ENCODE data around the gene RBM47.
"Not testable (repeated sequence)": the region's sequence is repeated elsewhere in the genome, so short reads cannot be mapped to it uniquely, and the experiment has no call there.

RBM47 gene

GRCh38 chr4:40407468-40407867 is 222.2 kb downstream of the RBM47 start:
- not testable (repeated sequence) for H3K27me3 ChIP-seq (ENCODE audit: control insufficient read depth, insufficient read depth, low read length); H3K36me3 ChIP-seq (ENCODE audit: control insufficient read depth, low read depth, low read length); H3K27ac ChIP-seq (ENCODE audit: low read length); H3K9me3 ChIP-seq (ENCODE audit: control insufficient read depth, low read depth, low read length); H3K4me3 ChIP-seq (ENCODE audit: low read length); H3K4me1 ChIP-seq (ENCODE audit: control insufficient read depth, low read depth, low read length); H3K9ac ChIP-seq (ENCODE audit: low read length)

- Histone ChIP-seq H3K27me3 (ENCODE audit: control insufficient read depth, insufficient read depth, low read length) (no peaks in the 10 kb centered on the region), H3K36me3 (ENCODE audit: control insufficient read depth, low read depth, low read length) (no peaks in the 10 kb centered on the region), H3K4me1 (ENCODE audit: control insufficient read depth, low read depth, low read length) (no peaks in the 10 kb centered on the region), H3K4me3 (ENCODE audit: low read length) (no peak overlapping the region), H3K9me3 (ENCODE audit: control insufficient read depth, low read depth, low read length) (peaks cover 3% of the 10 kb centered on the region), H3K9ac (ENCODE audit: low read length) (no peak overlapping the region), H3K27ac (ENCODE audit: low read length) (no peak overlapping the region)
Measured at GRCh38 chr4:40406340-40406739, 223.3 kb downstream of the RBM47 start.

GRCh38 chr4:40405193-40405592 is 224.5 kb downstream of the RBM47 start:
- H3K9ac ChIP-seq (ENCODE audit: low read length), result no peak overlapping the region
- H3K4me3 ChIP-seq (ENCODE audit: low read length), result no peak overlapping the region
- no peaks in the 10 kb centered on the region for H3K27me3 ChIP-seq (ENCODE audit: control insufficient read depth, insufficient read depth, low read length)
- no peaks in the 10 kb centered on the region for H3K4me1 ChIP-seq (ENCODE audit: control insufficient read depth, low read depth, low read length)
- peaks cover 3% of the 10 kb centered on the region for H3K9me3 ChIP-seq (ENCODE audit: control insufficient read depth, low read depth, low read length)
- H3K27ac ChIP-seq (ENCODE audit: low read length), result no peak overlapping the region
- H3K36me3 ChIP-seq (ENCODE audit: control insufficient read depth, low read depth, low read length), result no peaks in the 10 kb centered on the region

- Histone ChIP-seq H3K4me3 (ENCODE audit: low read length) (no peak overlapping the region), H3K36me3 (ENCODE audit: control insufficient read depth, low read depth, low read length) (no peaks in the 10 kb centered on the region), H3K27ac (ENCODE audit: low read length) (no peak overlapping the region), H3K9ac (ENCODE audit: low read length) (no peak overlapping the region), H3K9me3 (ENCODE audit: control insufficient read depth, low read depth, low read length) (peaks cover 3% of the 10 kb centered on the region), H3K27me3 (ENCODE audit: control insufficient read depth, insufficient read depth, low read length) (no peaks in the 10 kb centered on the region), H3K4me1 (ENCODE audit: control insufficient read depth, low read depth, low read length) (no peaks in the 10 kb centered on the region)
Measured at GRCh38 chr4:40403081-40403480, 226.6 kb downstream of the RBM47 start.

GRCh38 chr4:40402556-40402955 is 227.1 kb downstream of the RBM47 start:
- H3K27ac ChIP-seq (ENCODE audit: low read length), result no peak overlapping the region
- H3K36me3 ChIP-seq (ENCODE audit: control insufficient read depth, low read depth, low read length), result no peaks in the 10 kb centered on the region
- H3K9me3 ChIP-seq (ENCODE audit: control insufficient read depth, low read depth, low read length), result peaks cover 3% of the 10 kb centered on the region
- no peaks in the 10 kb centered on the region for H3K4me1 ChIP-seq (ENCODE audit: control insufficient read depth, low read depth, low read length)
- no peaks in the 10 kb centered on the region for H3K27me3 ChIP-seq (ENCODE audit: control insufficient read depth, insufficient read depth, low read length)
- no peak overlapping the region for H3K9ac ChIP-seq (ENCODE audit: low read length)
- no peak overlapping the region for H3K4me3 ChIP-seq (ENCODE audit: low read length)

GRCh38 chr4:40401631-40402030 is 228.0 kb downstream of the RBM47 start:
- H3K4me3 ChIP-seq (ENCODE audit: low read length), result no peak overlapping the region
- H3K9ac ChIP-seq (ENCODE audit: low read length), result no peak overlapping the region
- H3K27ac ChIP-seq (ENCODE audit: low read length), result no peak overlapping the region
- no peaks in the 10 kb centered on the region for H3K4me1 ChIP-seq (ENCODE audit: control insufficient read depth, low read depth, low read length)
- no peaks in the 10 kb centered on the region for H3K27me3 ChIP-seq (ENCODE audit: control insufficient read depth, insufficient read depth, low read length)
- no peaks in the 10 kb centered on the region for H3K36me3 ChIP-seq (ENCODE audit: control insufficient read depth, low read depth, low read length)
- H3K9me3 ChIP-seq (ENCODE audit: control insufficient read depth, low read depth, low read length), result no peaks in the 10 kb centered on the region

- no peaks in the 10 kb centered on the region for H3K27me3 ChIP-seq (ENCODE audit: control insufficient read depth, insufficient read depth, low read length)
- no peak overlapping the region for H3K4me3 ChIP-seq (ENCODE audit: low read length)
- H3K9me3 ChIP-seq (ENCODE audit: control insufficient read depth, low read depth, low read length), result no peaks in the 10 kb centered on the region
Measured at GRCh38 chr4:40401096-40401495, 228.6 kb downstream of the RBM47 start.

GRCh38 chr4:40399578-40399977 is 230.1 kb downstream of the RBM47 start:
- Histone ChIP-seq H3K27me3 (ENCODE audit: control insufficient read depth, insufficient read depth, low read length) (no peaks in the 10 kb centered on the region), H3K27ac (ENCODE audit: low read length) (no peak overlapping the region), H3K4me3 (ENCODE audit: low read length) (no peak overlapping the region), H3K4me1 (ENCODE audit: control insufficient read depth, low read depth, low read length) (peaks cover 10% of the 10 kb centered on the region), H3K9me3 (ENCODE audit: control insufficient read depth, low read depth, low read length) (no peaks in the 10 kb centered on the region), H3K9ac (ENCODE audit: low read length) (no peak overlapping the region), H3K36me3 (ENCODE audit: control insufficient read depth, low read depth, low read length) (no peaks in the 10 kb centered on the region)

More at GRCh38 chr4:40401096-40401495, 228.6 kb downstream of the RBM47 start:
- no peak overlapping the region for H3K9ac ChIP-seq (ENCODE audit: low read length)
- no peak overlapping the region for H3K27ac ChIP-seq (ENCODE audit: low read length)
- peaks cover 5% of the 10 kb centered on the region for H3K4me1 ChIP-seq (ENCODE audit: control insufficient read depth, low read depth, low read length)
- H3K36me3 ChIP-seq (ENCODE audit: control insufficient read depth, low read depth, low read length), result no peaks in the 10 kb centered on the region

GRCh38 chr4:40395908-40396793 is 233.5 kb downstream of the RBM47 start:
- H3K4me1 ChIP-seq (ENCODE audit: control insufficient read depth, low read depth, low read length), result peaks cover 10% of the 10 kb centered on the region
- no peak overlapping the region for H3K9ac ChIP-seq (ENCODE audit: low read length)
- no peak overlapping the region for H3K27ac ChIP-seq (ENCODE audit: low read length)
- H3K4me3 ChIP-seq (ENCODE audit: low read length), result no peak overlapping the region
- no peaks in the 10 kb centered on the region for H3K9me3 ChIP-seq (ENCODE audit: control insufficient read depth, low read depth, low read length)
- H3K36me3 ChIP-seq (ENCODE audit: control insufficient read depth, low read depth, low read length), result no peaks in the 10 kb centered on the region
- no peaks in the 10 kb centered on the region for H3K27me3 ChIP-seq (ENCODE audit: control insufficient read depth, insufficient read depth, low read length)

GRCh38 chr4:40395166-40395900 is 234.3 kb downstream of the RBM47 start:
- H3K9ac ChIP-seq (ENCODE audit: low read length), result no peak overlapping the region
- H3K27ac ChIP-seq (ENCODE audit: low read length), result no peak overlapping the region
- peaks cover 10% of the 10 kb centered on the region for H3K4me1 ChIP-seq (ENCODE audit: control insufficient read depth, low read depth, low read length)
- H3K9me3 ChIP-seq (ENCODE audit: control insufficient read depth, low read depth, low read length), result no peaks in the 10 kb centered on the region
- no peaks in the 10 kb centered on the region for H3K36me3 ChIP-seq (ENCODE audit: control insufficient read depth, low read depth, low read length)
- H3K4me3 ChIP-seq (ENCODE audit: low read length), result no peak overlapping the region
- H3K27me3 ChIP-seq (ENCODE audit: control insufficient read depth, insufficient read depth, low read length), result no peaks in the 10 kb centered on the region

- Histone ChIP-seq H3K27me3 (ENCODE audit: control insufficient read depth, insufficient read depth, low read length) (no peaks in the 10 kb centered on the region), H3K4me1 (ENCODE audit: control insufficient read depth, low read depth, low read length) (peaks cover 10% of the 10 kb centered on the region), H3K9me3 (ENCODE audit: control insufficient read depth, low read depth, low read length) (no peaks in the 10 kb centered on the region), H3K36me3 (ENCODE audit: control insufficient read depth, low read depth, low read length) (no peaks in the 10 kb centered on the region), H3K27ac (ENCODE audit: low read length) (no peak overlapping the region), H3K4me3 (ENCODE audit: low read length) (no peak overlapping the region), H3K9ac (ENCODE audit: low read length) (no peak overlapping the region)
Measured at GRCh38 chr4:40394236-40394635, 235.4 kb downstream of the RBM47 start.
